WTC11 (cell line): ENCODE results near the gene FAM53A.

Experiments
- ATF2 ChIP-seq: sonication (generic); formaldehyde crosslinking; IDR thresholded peaks from 2 replicates; pipeline ENCODE4 v1.8.1; 2022; ENCODE audit warnings: low read depth, missing genetic modification reagents, borderline replicate concordance
- ATF3 ChIP-seq: sonication (generic); formaldehyde crosslinking; conservative IDR thresholded peaks from 2 replicates; pipeline ENCODE4 v1.8.1; 2022; ENCODE audit warnings: mild to moderate bottlenecking, missing genetic modification reagents
- ATF6 ChIP-seq: sonication (generic); formaldehyde crosslinking; IDR thresholded peaks from 2 replicates; pipeline ENCODE4 v1.8.1; 2023; ENCODE audit warnings: mild to moderate bottlenecking, missing genetic modification reagents
- CDX4 ChIP-seq: fragments of 250-450 bp; sonication (Bioruptor Pico); IDR thresholded peaks from 2 replicates; pipeline ENCODE4 v1.9.0; 2021; ENCODE audit warnings: moderate library complexity, mild to moderate bottlenecking, inconsistent platforms, borderline replicate concordance
- CTCF ChIP-seq: fragments of 200-600 bp; IDR thresholded peaks from 2 replicates; pipeline ENCODE4 v1.8.0; 2022; ENCODE audit warnings: antibody characterized with exemption
- E2F1 ChIP-seq: sonication (generic); formaldehyde crosslinking; IDR thresholded peaks from 2 replicates; pipeline ENCODE4 v1.8.0; 2022; ENCODE audit warnings: mild to moderate bottlenecking, missing genetic modification reagents
- E2F4 ChIP-seq: sonication (generic); formaldehyde crosslinking; IDR thresholded peaks from 2 replicates; pipeline ENCODE4 v1.8.1; 2022; ENCODE audit warnings: low read depth, mild to moderate bottlenecking, moderate library complexity, missing genetic modification reagents, borderline replicate concordance
- SP1 ChIP-seq: sonication (generic); formaldehyde crosslinking; conservative IDR thresholded peaks from 2 replicates; pipeline ENCODE4 v1.8.1; 2022; ENCODE audit warnings: missing genetic modification reagents
- ZNF121 ChIP-seq: sonication (generic); formaldehyde crosslinking; IDR thresholded peaks from 2 replicates; pipeline ENCODE4 v1.8.0; 2023; ENCODE audit warnings: missing genetic modification reagents
- ZNF281 ChIP-seq: sonication (generic); formaldehyde crosslinking; IDR thresholded peaks from 2 replicates; pipeline ENCODE4 v1.8.0; 2023; ENCODE audit warnings: mild to moderate bottlenecking, missing genetic modification reagents
- ZNF317 ChIP-seq: sonication (generic); formaldehyde crosslinking; IDR thresholded peaks from 2 replicates; pipeline ENCODE4 v1.8.1; 2023; ENCODE audit warnings: low read depth, mild to moderate bottlenecking, moderate library complexity, missing genetic modification reagents, borderline replicate concordance
- ZNF425 ChIP-seq: fragments of 250-450 bp; sonication (Bioruptor Pico); conservative IDR thresholded peaks from 2 replicates; pipeline ENCODE4 v1.9.0; 2021; ENCODE audit warnings: mild to moderate bottlenecking

- TF ChIP-seq CDX4 (CRISPR knock-in tag) (no peak), ATF3 (CRISPR knock-in tag) (no peak), CTCF (no peak), E2F4 (CRISPR knock-in tag) (no peak), ZNF425 (CRISPR knock-in tag) (no peak), ATF2 (CRISPR knock-in tag) (no peak), ZNF317 (CRISPR knock-in tag) (no peak), SP1 (CRISPR knock-in tag) (no peak), E2F1 (no peak), ZNF121 (CRISPR knock-in tag) (no peak), ATF6 (CRISPR knock-in tag) (no peak), ZNF281 (CRISPR knock-in tag) (no peak)
Observed at GRCh38 chr4:1655676-1656075, 28.4 kb downstream of the FAM53A start.
